Loucy (cell line): ENCODE measurements around the gene NAB2.
"Not testable (repeated sequence)": the region's sequence is repeated elsewhere in the genome, so short reads cannot be mapped to it uniquely, and the experiment has no call there.

Experiments
- EZH2phosphoT487 ChIP-seq: fragments of 200-600 bp; IDR thresholded peaks from 2 replicates; pipeline ENCODE4 v1.6.1; 2018; ENCODE audit warnings: antibody characterized with exemption, mild to moderate bottlenecking, moderate library complexity, borderline replicate concordance
- TF ChIP-seq, protein P1 (sequence below): fragments of 200-600 bp; sonication (generic); conservative IDR thresholded peaks from 2 replicates; pipeline ENCODE4 v1.5.1; 2014; ENCODE audit warnings: mild to moderate bottlenecking, antibody characterized with exemption, low read length

DNA sequence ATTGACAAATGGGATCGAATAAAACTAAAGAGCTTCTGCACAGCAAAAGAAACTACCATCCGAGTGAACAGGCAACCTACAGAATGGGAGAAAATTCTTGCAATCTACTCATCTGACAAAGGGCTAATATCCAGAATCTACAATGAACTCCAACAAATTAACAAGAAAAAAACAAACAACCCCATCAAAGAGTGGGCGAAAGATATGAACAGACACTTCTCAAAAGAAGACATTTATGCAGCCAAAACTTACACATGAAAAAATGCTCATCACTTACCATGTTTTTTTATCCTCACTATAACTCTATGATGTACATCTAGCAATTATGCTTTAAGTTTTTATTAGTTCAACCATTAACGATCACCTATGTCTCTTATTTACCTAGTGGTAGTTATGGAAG, 35.0 kb upstream of the NAB2 start:
- TF ChIP-seq, protein P1, sequence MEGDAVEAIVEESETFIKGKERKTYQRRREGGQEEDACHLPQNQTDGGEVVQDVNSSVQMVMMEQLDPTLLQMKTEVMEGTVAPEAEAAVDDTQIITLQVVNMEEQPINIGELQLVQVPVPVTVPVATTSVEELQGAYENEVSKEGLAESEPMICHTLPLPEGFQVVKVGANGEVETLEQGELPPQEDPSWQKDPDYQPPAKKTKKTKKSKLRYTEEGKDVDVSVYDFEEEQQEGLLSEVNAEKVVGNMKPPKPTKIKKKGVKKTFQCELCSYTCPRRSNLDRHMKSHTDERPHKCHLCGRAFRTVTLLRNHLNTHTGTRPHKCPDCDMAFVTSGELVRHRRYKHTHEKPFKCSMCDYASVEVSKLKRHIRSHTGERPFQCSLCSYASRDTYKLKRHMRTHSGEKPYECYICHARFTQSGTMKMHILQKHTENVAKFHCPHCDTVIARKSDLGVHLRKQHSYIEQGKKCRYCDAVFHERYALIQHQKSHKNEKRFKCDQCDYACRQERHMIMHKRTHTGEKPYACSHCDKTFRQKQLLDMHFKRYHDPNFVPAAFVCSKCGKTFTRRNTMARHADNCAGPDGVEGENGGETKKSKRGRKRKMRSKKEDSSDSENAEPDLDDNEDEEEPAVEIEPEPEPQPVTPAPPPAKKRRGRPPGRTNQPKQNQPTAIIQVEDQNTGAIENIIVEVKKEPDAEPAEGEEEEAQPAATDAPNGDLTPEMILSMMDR: not testable (repeated sequence)
- not testable (repeated sequence) for TF ChIP-seq EZH2phosphoT487
